Measurements from ENCODE around the gene NUDT4. TPM values are rescaled to one million over a fixed set of nuclear protein-coding genes. Genes with fewer than 3 reads are reported as not detected.

Gene NUDT4
- total and polyA plus RNA-seq, 10 of the 15 experiments (the other 5 are each of a cell fraction or from before 2014, with no cell fraction given), result 26.6 to 91.6 (median 63.1) TPM

DNA sequence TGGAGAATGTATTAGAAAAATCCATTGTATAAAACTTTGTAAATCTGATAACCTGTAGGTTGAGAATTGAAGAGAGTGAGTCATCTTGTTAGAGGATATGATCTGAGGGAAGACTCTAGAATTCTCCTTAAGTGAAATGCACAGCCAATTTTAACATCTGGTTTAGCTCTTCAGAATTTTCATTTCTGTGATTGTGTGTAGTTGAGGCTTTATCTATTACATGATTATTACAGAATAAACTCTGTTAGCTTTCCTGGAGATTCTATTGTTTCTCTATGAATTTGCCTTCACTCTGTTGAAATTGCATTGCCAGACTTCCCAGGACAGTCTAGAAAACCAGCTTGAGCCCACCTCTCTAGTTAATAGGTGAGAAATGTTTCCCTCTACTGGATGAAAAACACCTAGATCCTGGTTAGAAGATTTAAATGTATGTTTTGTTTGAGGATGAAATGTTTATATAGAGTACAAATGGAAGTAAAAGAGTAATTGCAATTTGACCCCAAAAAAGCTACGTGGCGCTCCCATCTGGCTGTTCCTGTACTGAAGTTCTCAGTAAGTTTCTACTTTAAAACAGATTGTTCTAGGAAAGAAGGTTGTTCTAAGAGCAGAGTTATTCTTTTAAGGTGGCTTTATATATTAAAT is 2.9 kb downstream of the NUDT4 start:
- H3K36me3 ChIP-seq (ENCODE audit: control insufficient read depth in 2 of 2, insufficient read depth in 2 of 2, low read length in 1 of 2), result peaks cover 0 to 11% of the 10 kb centered on the region in 2 experiments; a peak in 2 of 4 replicates
- ChIA-PET POLR2A (interaction anchor here (0.8 to 3.8 kb wide), 13 partner anchors 8 to 393 kb away, joined by 3 to 26 read pairs (median 3); no protein-coding TSS in a partner anchor), RAD21 (ENCODE audit: unreplicated experiment) (interaction anchor here (0.5 to 6.9 kb wide), 44 partner anchors 10 to 722 kb away, joined by 3 to 133 read pairs (median 5); partner anchors contain the start of gene EEA1), SMC1A (ENCODE audit: uncharacterized antibody, unreplicated experiment) (interaction anchor here (0.6 to 10.4 kb wide), 52 partner anchors 9 to 596 kb away, joined by 3 to 209 read pairs (median 5); no protein-coding TSS in a partner anchor), CTCF (interaction anchor here (0.7 to 7.5 kb wide), 35 partner anchors 9 to 722 kb away, joined by 3 to 93 read pairs (median 4); no protein-coding TSS in a partner anchor)
- peak overlapping the region; percentile 58 for H3K4me2 ChIP-seq (ENCODE audit: control insufficient read depth, insufficient read depth)
- WGBS (ENCODE audit: insufficient coverage, insufficient replicate concordance, low lambda C conversion rate, missing lambda C conversion rate), result 0% methylated on average over 2 of the region's 2 CpGs
- ATAC-seq (no peak), DNase-seq (ENCODE audit: low read depth, low spot score) (no peak), FAIRE-seq (peak; percentile 52)
- in situ Hi-C loops (cut with MboI), result loop anchor here (5.0 kb wide), 1 partner anchor 393 kb away; no protein-coding TSS in a partner anchor
- H3K4me3 ChIP-seq, result peak overlapping the region; percentile 87
- no peaks in the 10 kb centered on the region for H3K9me3 ChIP-seq (replicated peaks; ENCODE audit: control insufficient read depth, insufficient read depth, low read length)
- H3K9ac ChIP-seq (ENCODE audit: control insufficient read depth, insufficient read depth, low read length), result peak overlapping the region; percentile 98
- no peak overlapping the region for H2AFZ ChIP-seq (ENCODE audit: control insufficient read depth, low read depth, low read length)
- H4K20me1 ChIP-seq (ENCODE audit: control insufficient read depth, insufficient read depth), result peaks cover 8% of the 10 kb centered on the region; the same call in 1 of the 2 replicates
- BruUV-seq (replicated peaks), result no TSS peak
- peak overlapping the region; percentile 98 for H3K27ac ChIP-seq (ENCODE audit: control insufficient read depth, insufficient read depth)
- H3K4me1 ChIP-seq (ENCODE audit: control insufficient read depth, insufficient read depth, low read length), result peaks cover 15% of the 10 kb centered on the region
- intact Hi-C loops (cut with micrococcal nuclease; ENCODE audit: unreplicated experiment), result loop anchor here (1.0 to 5.0 kb wide), 4 partner anchors 83 to 355 kb away; no protein-coding TSS in a partner anchor
- H3K27me3 ChIP-seq (replicated peaks in 1 of 2; ENCODE audit: control insufficient read depth in 2 of 2, insufficient read depth in 2 of 2, low read length in 1 of 2), result no peaks in the 10 kb centered on the region
- TF ChIP-seq RAD21 (IDR thresholded peaks at IDR 0.05; ENCODE audit: insufficient read depth, low read depth, low read length) (peak; percentile 61), TBL1XR1 (IDR thresholded peaks at IDR 0.05; ENCODE audit: low read depth, low read length) (no peak), SP1 (IDR thresholded peaks at IDR 0.05; ENCODE audit: low read depth, low read length) (no peak), SMC3 (IDR thresholded peaks at IDR 0.05; ENCODE audit: borderline replicate concordance, low read length) (peak; percentile 37; the same call in 1 of the 2 replicates), BMI1 (IDR thresholded peaks at IDR 0.05; ENCODE audit: borderline replicate concordance) (no peak)
- TF ChIP-seq, protein P1, sequence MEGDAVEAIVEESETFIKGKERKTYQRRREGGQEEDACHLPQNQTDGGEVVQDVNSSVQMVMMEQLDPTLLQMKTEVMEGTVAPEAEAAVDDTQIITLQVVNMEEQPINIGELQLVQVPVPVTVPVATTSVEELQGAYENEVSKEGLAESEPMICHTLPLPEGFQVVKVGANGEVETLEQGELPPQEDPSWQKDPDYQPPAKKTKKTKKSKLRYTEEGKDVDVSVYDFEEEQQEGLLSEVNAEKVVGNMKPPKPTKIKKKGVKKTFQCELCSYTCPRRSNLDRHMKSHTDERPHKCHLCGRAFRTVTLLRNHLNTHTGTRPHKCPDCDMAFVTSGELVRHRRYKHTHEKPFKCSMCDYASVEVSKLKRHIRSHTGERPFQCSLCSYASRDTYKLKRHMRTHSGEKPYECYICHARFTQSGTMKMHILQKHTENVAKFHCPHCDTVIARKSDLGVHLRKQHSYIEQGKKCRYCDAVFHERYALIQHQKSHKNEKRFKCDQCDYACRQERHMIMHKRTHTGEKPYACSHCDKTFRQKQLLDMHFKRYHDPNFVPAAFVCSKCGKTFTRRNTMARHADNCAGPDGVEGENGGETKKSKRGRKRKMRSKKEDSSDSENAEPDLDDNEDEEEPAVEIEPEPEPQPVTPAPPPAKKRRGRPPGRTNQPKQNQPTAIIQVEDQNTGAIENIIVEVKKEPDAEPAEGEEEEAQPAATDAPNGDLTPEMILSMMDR (IDR thresholded peaks at IDR 0.05 in 2 of 3, conservative IDR thresholded peaks at IDR 0.05 in 1 of 3; ENCODE audit: control insufficient read depth in 2 of 3, extremely low read depth in 1 of 3, insufficient read depth in 1 of 3, low read depth in 3 of 3, low read length in 3 of 3), result peak in 2 of 3 experiments; percentile 29 to 37; a peak in 4 of 6 replicates
- H3K79me2 ChIP-seq (ENCODE audit: control insufficient read depth, insufficient read depth, low read length), result peaks cover 91% of the 10 kb centered on the region

Measured in GM12878 (cell line).